Measurements from ENCODE around the gene GLB1L.

DNA sequence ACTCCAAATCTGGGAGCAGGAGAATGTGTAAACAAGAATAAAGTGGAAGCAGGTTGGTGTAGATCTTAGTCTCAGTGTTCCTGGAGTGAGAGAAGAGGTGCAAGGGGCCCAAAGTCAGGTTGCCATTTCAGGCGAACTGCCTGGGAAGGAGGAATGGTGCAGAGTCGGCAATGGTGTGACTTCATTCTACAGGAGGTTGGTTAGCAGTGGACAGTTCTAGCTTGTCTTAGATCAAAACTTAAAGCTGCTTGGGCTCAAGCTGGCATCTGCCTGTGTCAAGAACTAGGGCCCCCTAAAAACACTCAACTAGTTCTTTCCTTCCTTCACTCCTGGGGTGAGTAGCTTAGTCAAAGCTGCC is 3.6 kb upstream of the GLB1L start:
- TF ChIP-seq EZH2 (IDR thresholded peaks at IDR 0.05; ENCODE audit: insufficient read depth, poor library complexity, severe bottlenecking) (no peak), EZH2phosphoT487 (IDR thresholded peaks at IDR 0.05; ENCODE audit: insufficient read depth, low read depth) (no peak)
